ENCODE results near the gene TCEA3.

TCEA3 gene

GRCh38 chr1:23362218-23362713 lies 62.3 kb downstream of the TCEA3 start:
- DNase-seq, result no peak

DNA sequence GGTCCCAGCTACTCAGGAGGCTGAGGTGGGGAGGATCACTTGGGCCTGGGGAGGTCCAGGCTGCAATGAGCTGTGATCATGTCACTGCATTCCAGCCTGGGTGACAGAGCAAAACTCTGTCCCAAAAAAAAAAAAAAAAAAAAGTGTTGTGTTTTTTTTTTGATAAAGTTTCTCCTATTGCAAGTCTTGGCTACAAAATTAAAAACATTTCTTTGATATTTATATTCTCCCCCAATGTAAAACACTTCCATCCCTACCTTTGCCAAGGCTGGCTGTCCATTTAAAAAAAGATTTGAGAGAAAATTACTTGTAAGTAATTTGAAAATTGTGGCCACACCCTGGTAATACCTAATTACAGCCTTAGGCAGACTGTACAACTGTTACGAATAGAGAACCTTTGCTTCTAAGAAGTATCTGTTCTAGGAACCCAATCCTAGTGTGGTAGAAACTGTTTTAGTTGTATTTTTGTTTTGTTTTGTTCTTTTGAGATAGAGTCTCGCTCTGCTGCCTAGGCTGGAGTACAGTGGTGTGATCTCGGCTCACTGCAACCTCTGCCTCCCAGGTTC lies 66.2 kb downstream of the TCEA3 start:
- DNase-seq, result no peak

GRCh38 chr1:23357138-23357908 lies 67.2 kb downstream of the TCEA3 start:
- DNase-seq, result no peak

DNA sequence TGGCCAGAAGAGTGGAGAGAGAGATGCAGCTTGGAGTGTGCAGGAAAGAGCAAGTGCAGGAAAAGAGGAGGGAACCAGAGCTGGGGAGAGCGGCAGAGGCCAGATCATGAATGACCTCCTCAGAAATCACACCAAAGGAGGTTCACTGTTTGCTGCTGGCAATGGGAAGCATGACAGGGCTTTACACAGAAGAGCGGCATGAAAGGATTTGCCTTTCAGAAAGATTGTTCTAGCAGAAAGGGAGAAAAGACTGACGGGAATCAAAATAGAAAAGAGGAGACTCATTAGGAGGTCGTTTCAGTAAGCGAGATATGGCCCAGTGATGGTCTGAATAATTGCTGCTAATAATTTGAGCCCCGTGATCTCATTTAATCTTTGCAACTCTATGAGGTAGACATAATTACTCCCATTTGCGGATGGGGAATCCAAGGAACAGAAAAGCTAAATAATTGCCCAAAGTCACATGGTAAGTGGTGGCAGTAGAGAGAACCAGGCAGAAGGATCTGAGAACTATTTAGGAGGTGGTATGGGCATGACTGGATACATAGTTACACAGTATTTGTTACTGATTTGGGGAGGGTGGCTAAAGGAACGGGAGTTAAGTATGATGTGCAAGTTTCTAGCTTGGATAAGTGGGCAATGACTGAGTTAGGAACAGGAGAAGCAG lies 67.9 kb downstream of the TCEA3 start:
- no peak for DNase-seq

- no peak for DNase-seq
Measured at GRCh38 chr1:23354245-23354644, 70.3 kb downstream of the TCEA3 start.

DNA sequence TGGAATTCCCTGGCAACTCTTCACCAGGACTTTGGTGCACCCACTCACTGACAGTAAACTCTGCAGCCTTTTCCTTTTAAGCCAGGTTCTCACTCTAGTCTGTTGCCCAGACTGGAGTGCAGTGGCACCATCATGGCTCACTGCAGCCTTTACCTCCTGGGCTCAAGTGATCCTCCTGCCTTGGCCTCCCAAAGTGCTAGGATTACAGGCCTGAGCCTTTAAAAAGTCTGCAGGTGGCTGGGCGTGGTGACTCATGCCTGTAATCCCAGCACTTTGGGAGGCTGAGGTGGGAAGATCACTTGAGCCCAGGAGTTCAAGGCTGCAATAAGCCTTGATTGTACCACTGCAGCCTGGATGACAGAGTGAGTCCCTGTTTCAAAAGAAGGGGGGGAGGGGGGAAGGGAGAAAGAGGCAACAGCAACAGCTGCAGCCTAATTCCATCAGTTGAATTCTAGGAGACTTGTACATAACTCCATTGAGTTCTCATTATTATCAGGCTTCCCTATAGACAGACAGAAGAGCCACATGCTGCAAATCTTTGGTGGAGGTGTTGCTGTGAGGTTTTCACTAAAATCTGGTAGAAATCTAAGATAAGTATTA lies 72.4 kb downstream of the TCEA3 start:
- no peak for DNase-seq

DNA sequence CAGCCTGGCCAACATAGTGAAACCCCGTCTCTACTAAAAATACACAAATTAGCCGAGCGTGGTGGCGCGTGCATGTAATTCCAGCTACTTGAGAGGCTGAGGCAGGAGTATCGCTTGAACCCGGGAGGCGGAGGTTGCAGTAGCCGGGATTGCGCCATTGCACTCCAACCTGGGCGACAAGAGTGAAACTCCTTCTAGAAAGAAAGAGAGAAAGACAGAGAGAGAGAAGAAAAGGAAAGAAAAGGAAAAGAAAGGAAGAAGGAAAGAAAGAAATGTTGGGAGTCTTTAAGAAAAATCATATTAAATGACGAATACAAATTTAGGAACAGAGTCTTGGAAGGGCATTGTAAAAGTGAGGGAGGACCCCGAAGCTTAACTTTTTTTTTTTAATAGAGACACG lies 78.6 kb downstream of the TCEA3 start:
- DNase-seq, result no peak

DNA sequence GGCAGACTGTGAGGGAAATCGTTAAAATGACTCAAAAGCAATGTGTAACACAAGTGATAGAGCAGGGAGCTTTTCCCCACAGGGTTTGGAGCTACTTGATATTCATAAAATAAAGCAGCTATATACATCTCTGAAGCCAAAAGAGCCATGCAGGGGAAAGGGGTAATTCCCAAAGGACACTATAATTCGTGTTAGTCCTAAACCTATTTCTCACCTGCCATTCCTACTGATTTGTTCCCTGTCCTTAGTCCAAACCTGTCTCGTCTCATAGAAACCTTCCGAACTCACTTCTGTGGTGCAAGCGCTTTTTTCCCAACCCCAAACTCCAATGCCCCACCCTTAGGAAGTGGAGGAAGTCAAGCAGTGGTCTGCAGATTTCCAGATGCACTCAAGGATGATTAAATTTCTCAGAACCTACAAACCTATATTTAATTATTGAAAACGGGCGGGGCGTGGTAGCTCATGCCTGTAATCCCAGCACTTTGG lies 79.5 kb downstream of the TCEA3 start:
- DNase-seq, result no peak

- peak; percentile 93 for DNase-seq
Measured at GRCh38 chr1:23344111-23344986, 80.2 kb downstream of the TCEA3 start, which contains the start of gene HNRNPR. TSS of gene HNRNPR (minus strand) at chr1:23344284. CDS start at chr1:23341008, 3,276 bp downstream.

DNA sequence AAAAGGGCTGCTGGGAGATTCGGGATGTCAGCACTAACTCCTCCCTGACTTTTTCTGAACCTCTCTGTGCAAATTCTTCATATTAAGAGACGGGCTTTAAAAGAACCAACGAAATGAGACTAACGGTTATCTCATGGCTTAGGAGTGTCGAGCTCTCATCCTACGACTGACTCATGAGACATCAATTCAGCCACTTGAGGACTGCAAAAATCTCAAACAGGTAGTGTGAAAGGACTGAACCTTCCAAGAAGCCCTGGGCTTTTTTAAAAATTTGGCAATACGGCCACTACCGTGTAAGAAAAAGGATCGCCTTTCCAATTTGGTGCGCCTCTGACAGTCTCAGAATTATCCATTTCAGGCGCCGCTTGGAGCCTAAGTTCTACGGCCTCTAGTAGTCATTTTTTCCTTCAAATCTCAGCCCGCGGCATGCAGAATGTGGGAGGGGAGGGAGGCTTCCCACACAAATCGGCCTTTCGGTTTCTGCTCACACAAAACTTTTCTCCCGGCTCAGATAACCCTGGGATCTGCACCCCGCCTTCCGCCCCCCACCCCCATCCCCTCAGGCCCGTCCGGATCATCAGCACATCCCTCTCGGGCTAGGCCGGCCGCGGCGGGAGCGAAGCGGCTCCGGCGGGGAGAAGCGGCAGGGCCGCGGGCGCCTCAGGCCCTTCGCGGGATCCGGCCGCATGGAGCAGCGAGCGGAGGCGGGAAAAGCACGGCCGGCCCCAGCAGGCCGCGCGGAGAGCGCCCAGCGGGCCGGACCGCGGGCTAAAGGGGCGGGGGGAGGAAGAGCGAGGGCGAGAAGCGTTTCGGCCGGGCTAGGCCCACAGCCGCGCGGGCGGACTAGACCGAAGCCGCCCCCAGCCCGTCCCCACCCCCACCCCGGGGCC lies 81.1 kb downstream of the TCEA3 start:
- no peak for DNase-seq

DNA sequence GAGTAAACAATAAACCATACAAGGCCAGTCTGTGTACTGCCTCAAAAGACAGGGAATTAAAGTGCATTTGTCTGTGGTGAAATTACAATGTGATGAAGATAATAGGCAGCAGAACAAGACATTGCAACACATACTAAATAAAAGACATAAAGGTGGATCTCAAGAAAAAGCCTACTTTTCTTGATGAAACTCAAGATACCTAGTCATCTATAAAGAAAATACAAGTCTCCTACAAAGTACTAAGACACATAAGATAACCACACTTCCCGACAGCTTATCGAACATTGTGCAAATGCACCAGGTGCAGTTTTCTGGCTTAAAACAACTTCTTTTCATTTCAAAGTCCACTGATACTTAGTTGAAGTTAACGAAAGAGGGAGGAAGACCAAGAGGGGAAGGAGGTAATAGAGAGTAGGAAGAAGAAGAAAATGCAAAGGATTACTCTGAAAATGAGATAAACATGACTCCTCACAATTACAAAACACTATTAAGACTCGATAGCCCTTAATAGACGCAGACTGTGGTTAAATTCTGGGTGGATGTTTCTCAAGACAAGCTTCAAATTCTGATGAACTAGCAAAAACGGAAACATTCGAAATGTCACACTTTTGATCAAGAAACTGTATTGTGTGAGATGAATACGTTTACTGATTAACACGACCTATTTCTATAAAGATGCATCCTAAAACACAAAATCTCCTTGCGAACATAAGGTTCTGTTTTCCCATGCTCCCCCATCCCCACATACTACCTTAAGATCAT lies 82.4 kb downstream of the TCEA3 start:
- no peak for DNase-seq

DNA sequence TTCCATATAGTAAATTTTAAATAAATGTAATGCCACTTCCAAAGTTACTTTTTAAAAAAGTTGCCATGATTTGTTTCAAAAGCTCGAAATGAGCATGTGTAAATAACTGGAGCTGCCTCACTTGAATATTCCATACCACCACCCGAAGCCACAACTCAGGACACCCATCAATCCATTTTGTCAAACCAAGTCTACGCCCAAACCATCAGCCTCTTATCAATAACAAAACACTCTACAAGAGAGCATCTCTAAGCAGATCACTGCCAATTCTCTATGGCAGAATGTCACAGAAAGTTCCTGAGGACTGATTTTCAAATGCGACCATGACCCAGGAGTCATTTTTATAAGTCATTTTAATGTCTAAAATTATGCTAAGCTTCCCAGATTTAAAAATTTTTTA lies 84.9 kb downstream of the TCEA3 start:
- DNase-seq, result no peak

- DNase-seq, result no peak
Measured at GRCh38 chr1:23337869-23338268, 86.7 kb downstream of the TCEA3 start.

DNA sequence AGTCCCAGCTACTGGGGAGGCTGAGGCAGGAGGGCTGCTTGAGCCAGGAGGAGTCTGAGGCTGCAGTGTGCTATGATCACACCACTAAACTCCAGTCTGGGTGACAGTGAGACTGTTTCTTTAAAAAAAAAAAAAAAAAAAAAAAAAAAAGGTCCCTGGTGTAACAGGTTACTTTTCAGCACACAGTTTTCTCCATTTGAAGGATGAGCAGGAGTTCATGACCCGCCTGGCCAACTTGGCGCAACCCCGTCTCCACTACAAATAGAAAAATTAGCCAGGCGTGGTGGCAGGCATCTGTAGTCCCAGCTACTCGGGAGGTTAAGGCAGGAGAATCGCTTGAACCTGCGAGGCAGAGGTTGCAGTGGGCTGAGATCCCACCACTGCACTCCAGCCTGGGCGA lies 92.8 kb downstream of the TCEA3 start:
- DNase-seq, result no peak

All from NCI-H748 treated with DMSO at 0.1 percent for 48 hours (cell line).